Spleen (tissue), 7 donors: ENCODE measurements around the gene NUDT4.

Source experiments
- POLR2A ChIP-seq, 3 donors: fragments of 450-650 bp; IDR thresholded peaks; one replicate each; pipeline ENCODE4 v1.5.1; 2017; ENCODE audit warnings: antibody characterized with exemption in 3 of 3, mild to moderate bottlenecking in 1 of 3
- TF ChIP-seq, protein P1 (sequence below), 11 experiments: fragments of 200-600 bp in 7 of 11; fragments of 450-650 bp in 4 of 11; sonication (generic) in 4 of 11; IDR thresholded peaks in 8 of 11; conservative IDR thresholded peaks in 3 of 11; 1 replicate in 7 of 11; 2 replicates in 4 of 11; pipeline versions ENCODE4 v1.4.0 to v1.8.0; 2016 to 2021; ENCODE audit warnings: antibody characterized with exemption in 11 of 11, inconsistent platforms in 4 of 11, mild to moderate bottlenecking in 1 of 11
- donor health status: DM: no; HTN: no; CAD: no; lungs with moderate emphysema.
- donor health status: DM: no; HTN: no; CAD: no.
- donor health status: DM: no; HTN: no; CAD: no.

DNA sequence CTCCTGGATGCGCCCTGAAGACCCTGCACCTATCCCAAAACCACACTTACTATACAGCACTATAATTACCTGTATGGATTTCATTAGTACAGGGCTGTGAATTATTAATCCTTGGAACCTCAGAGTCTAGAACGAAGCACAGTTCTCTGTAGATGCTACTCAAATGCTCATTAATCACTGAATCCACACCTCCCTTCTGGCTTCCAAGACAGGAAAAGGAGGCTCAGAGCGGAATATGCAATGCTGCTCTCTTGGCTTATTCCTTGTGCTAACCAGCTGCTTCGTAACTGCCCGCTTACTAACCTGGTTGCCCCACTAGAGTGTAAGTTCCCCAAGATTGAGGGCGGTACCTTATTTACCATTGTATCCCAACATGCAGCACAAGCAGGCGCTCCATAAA lies 39.1 kb upstream of the NUDT4 start:
- TF ChIP-seq POLR2A (IDR thresholded peaks at IDR 0.05): no peak
- TF ChIP-seq, protein P1, sequence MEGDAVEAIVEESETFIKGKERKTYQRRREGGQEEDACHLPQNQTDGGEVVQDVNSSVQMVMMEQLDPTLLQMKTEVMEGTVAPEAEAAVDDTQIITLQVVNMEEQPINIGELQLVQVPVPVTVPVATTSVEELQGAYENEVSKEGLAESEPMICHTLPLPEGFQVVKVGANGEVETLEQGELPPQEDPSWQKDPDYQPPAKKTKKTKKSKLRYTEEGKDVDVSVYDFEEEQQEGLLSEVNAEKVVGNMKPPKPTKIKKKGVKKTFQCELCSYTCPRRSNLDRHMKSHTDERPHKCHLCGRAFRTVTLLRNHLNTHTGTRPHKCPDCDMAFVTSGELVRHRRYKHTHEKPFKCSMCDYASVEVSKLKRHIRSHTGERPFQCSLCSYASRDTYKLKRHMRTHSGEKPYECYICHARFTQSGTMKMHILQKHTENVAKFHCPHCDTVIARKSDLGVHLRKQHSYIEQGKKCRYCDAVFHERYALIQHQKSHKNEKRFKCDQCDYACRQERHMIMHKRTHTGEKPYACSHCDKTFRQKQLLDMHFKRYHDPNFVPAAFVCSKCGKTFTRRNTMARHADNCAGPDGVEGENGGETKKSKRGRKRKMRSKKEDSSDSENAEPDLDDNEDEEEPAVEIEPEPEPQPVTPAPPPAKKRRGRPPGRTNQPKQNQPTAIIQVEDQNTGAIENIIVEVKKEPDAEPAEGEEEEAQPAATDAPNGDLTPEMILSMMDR (IDR thresholded peaks at IDR 0.05 in 8 of 11, conservative IDR thresholded peaks at IDR 0.05 in 3 of 11): no peak
